C4-2B (cell line): ENCODE measurements around the gene GGNBP2.

Experiments used
- ZFX ChIP-seq: fragments of 450-650 bp; IDR thresholded peaks from 2 replicates; pipeline ENCODE4 v1.6.1; 2017
- TF ChIP-seq, protein P1 (sequence below): fragments of 450-650 bp; conservative IDR thresholded peaks from 2 replicates; pipeline ENCODE4 v1.5.1; 2017; ENCODE audit warnings: mild to moderate bottlenecking

DNA sequence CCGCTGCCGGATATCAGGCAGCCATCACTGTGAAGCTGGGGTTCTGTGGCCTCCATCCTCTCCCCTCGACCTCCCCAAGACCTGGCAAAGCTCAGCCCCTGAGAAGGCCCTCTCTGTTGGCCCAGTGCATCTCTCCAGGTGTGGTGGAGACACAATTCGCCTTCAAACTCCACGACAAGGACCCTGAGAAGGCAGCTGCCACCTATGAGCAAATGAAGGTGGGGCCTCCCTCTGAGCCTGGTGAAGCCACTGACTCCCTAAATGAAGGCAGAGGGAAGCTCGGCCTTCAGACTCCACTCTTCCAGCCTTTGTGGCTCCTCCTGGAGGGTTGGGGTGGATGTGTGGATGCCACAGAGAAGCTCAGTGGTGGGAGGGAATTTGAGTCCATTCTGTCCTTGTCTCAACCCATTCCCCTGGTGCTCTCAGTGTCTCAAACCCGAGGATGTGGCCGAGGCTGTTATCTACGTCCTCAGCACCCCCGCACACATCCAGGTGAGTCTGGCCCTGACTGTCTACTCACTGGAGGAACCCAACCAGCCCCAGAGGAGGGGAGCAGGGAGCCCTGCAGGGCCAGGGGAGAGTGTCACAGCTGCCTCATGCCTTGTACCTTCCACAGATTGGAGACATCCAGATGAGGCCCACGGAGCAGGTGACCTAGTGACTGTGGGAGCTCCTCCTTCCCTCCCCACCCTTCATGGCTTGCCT lies 55.0 kb downstream of the GGNBP2 start:
- TF ChIP-seq, protein P1, sequence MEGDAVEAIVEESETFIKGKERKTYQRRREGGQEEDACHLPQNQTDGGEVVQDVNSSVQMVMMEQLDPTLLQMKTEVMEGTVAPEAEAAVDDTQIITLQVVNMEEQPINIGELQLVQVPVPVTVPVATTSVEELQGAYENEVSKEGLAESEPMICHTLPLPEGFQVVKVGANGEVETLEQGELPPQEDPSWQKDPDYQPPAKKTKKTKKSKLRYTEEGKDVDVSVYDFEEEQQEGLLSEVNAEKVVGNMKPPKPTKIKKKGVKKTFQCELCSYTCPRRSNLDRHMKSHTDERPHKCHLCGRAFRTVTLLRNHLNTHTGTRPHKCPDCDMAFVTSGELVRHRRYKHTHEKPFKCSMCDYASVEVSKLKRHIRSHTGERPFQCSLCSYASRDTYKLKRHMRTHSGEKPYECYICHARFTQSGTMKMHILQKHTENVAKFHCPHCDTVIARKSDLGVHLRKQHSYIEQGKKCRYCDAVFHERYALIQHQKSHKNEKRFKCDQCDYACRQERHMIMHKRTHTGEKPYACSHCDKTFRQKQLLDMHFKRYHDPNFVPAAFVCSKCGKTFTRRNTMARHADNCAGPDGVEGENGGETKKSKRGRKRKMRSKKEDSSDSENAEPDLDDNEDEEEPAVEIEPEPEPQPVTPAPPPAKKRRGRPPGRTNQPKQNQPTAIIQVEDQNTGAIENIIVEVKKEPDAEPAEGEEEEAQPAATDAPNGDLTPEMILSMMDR = no peak
- TF ChIP-seq ZFX = no peak
